ENCODE data around the gene VIT.
A peak's percentile ranks its signal among the peaks of the same experiment; 100 is the strongest.

Gene VIT

DNA sequence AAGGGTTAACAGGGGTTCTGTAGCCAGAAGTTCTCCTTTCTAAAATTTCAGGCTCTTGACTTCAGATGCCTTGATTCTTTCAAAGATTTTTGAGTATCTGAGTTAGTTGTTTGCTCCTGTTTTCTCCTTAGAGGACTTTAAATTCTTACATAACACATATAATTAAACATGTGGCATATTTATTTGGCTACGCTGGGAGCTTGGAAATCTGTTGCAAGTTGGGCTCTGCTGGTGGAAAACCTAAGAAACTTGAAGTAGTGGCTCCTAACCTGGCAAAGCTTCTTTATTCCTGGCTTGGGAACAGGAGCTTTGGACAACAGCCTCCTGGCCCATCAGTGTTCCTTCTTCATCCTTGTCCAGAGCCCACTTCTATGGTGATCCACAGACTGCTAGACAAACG is 72.6 kb downstream of the VIT start:
- TF ChIP-seq, protein P1, sequence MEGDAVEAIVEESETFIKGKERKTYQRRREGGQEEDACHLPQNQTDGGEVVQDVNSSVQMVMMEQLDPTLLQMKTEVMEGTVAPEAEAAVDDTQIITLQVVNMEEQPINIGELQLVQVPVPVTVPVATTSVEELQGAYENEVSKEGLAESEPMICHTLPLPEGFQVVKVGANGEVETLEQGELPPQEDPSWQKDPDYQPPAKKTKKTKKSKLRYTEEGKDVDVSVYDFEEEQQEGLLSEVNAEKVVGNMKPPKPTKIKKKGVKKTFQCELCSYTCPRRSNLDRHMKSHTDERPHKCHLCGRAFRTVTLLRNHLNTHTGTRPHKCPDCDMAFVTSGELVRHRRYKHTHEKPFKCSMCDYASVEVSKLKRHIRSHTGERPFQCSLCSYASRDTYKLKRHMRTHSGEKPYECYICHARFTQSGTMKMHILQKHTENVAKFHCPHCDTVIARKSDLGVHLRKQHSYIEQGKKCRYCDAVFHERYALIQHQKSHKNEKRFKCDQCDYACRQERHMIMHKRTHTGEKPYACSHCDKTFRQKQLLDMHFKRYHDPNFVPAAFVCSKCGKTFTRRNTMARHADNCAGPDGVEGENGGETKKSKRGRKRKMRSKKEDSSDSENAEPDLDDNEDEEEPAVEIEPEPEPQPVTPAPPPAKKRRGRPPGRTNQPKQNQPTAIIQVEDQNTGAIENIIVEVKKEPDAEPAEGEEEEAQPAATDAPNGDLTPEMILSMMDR (IDR thresholded peaks at IDR 0.05; ENCODE audit: insufficient read depth, missing control alignments), result no peak
- no peak for DNase-seq (ENCODE audit: insufficient read length, low spot score)
- FAIRE-seq, result no peak

DNA sequence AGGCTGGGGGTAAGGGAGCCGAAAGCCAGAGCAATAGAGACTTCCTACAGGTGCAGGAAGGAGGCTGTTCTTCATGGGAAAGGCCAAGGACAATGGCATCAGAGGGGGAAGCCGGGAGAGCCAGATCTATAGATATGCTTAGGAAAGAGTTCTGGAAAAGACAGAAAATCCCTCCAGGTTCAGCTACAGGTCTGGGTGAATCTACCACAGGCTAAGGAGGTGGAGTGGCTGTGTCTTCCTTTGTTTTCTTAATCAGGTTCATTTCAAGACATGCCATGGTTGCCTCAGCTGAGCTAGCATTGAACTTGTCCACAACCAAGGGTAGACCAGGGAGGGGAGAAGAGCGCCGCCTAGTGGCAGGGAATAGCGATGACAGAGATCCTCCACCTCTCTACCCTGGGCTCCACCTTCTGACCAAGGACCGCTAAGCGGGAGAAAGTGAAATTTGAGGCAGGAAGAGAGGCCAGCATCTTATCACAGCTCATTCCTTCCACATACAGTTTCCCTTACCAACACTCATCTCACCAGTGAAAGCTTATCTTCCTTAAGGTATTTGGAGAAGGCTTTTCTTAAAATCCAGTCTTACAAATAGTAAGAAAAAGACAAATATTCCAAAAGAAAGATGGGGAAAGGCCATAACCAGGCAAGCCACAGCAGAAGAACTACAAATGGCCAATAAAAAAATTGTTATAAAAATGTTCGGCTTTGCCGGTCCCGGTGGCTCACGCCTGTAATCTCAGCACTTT is 74.2 kb downstream of the VIT start:
- TF ChIP-seq, protein P1 (IDR thresholded peaks at IDR 0.05; ENCODE audit: insufficient read depth, missing control alignments), result peak; percentile 72
- DNase-seq (ENCODE audit: insufficient read length, low spot score), result peak; percentile 50
- FAIRE-seq, result no peak

DNA sequence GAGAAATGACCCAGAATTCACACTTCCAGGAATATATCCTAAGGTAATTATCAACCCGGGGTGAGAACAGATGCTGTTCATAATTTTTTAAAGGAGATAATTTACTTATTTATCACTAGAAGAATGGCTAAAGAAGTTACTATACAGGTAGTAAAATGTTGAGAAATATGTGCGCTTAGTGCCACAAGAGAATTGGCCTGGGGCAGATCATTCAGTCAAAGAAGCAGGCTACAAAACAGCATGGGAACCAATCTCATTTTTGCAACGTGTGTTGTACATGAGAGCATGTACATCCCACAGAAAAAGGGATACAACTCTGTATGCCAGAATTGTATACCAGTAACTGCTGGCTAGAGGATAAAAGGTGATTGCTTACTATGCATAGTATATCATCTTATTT is 75.2 kb downstream of the VIT start:
- FAIRE-seq (no peak), DNase-seq (ENCODE audit: insufficient read length, low spot score) (no peak)
- TF ChIP-seq, protein P1 (IDR thresholded peaks at IDR 0.05; ENCODE audit: insufficient read depth, missing control alignments), result no peak

DNA sequence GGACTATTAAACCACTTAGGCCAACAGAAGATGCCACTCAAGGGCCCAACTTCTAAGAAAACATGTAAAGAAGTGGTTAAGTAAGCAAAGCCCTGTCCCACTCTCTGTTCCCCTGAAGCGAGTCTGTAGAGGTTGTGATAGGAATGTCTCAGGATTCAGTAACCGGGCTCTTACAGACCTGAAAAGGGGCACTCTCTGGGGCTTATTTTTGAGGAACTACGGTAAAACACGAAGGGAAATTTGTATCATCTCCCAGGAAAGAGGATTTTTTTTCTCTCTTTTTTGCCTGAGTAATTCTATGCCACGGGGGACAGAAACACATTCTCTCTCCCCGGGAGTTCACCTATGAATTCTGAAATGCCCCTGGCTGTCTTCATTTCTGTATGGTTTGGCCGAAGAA is 77.4 kb downstream of the VIT start:
- DNase-seq (ENCODE audit: insufficient read length, low spot score) (no peak), FAIRE-seq (no peak)
- TF ChIP-seq, protein P1 (IDR thresholded peaks at IDR 0.05; ENCODE audit: insufficient read depth, missing control alignments), result no peak

DNA sequence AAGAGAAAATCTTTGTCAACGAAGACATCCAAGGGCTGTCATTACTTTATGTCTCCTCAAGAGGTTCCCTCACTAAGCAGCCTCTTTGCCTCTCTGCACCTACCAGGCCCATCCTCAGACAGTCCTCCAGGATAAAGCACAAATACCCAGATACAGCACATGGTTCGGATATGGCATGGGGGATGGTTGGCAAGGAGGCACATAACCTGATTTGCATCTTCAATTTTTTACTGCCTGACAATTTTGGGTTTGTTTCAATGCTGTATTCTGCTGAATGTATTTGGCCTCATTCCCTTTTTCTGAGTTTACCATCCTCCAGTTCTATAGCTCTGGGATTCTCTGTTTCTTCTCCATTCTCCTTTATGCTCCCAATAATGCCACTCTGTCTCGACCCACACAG is 78.8 kb downstream of the VIT start:
- FAIRE-seq (no peak), DNase-seq (ENCODE audit: insufficient read length, low spot score) (no peak)
- TF ChIP-seq, protein P1 (IDR thresholded peaks at IDR 0.05; ENCODE audit: insufficient read depth, missing control alignments), result no peak

DNA sequence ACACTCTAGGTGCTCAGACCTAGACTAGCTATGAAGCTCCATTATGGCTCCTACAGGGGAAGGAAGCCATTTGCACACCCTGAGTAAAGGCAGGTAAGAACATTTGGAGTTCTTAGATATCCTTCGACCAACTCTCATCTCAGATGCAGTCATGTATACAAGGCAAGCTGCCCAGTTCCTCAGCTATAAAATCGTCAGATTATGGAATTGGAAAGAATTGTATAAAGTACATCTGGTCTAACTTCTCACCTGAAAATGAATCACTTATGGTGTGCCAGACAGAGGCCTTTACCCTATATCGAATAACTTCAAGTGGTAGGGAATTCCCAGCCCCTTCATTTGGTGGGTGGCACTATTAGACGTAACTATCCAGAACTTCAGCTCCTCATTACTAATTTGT is 79.3 kb downstream of the VIT start:
- no peak for FAIRE-seq
- no peak for DNase-seq (ENCODE audit: insufficient read length, low spot score)
- TF ChIP-seq, protein P1 (IDR thresholded peaks at IDR 0.05; ENCODE audit: insufficient read depth, missing control alignments), result no peak

DNA sequence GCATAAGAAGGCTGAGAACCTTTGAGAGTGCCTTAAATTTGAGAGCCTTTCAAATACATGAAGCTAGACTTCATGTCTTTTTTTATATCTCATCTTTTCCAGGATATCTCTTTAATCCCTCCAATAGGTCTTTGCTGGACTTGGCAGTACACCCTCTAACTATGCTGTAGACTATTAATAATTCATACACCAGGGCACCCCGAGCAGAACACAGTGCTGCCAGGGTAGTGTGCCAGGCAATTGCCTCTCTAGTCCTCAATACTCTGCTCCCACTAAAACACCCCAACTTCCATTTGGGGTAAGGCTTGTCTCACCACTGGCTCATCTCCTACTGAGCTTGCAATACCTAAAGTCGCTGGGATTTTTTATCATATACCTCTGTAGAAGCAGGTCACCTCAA is 80.8 kb downstream of the VIT start:
- FAIRE-seq (no peak), DNase-seq (ENCODE audit: insufficient read length, low spot score) (no peak)
- TF ChIP-seq, protein P1 (IDR thresholded peaks at IDR 0.05; ENCODE audit: insufficient read depth, missing control alignments), result no peak

Measured in D721Med (cell line).